Activated CD8-positive, alpha-beta T cell treated with anti-CD3 and anti-CD28 coated beads for 36 hours (primary cell): ENCODE results near the gene FAM162A. TPM values are rescaled to one million over a fixed set of nuclear protein-coding genes. Genes with fewer than 3 reads are reported as not detected.

Experiments
- ATAC-seq: fragments of 200-7000 bp; cut with Tn5 transposase; one replicate; pipeline ENCODE4 v1.10.0; 2021; ENCODE audit warnings: mild to moderate bottlenecking, moderate library complexity
- CTCF ChIA-PET: fragments of 350-600 bp; sonication (Branson Sonifier 250); formaldehyde crosslinking; loops from one replicate; lab custom pipeline; 2021; ENCODE audit warnings: antibody characterized with exemption; lab: Charles Lee
- POLR2A ChIA-PET: fragments of 350-600 bp; sonication (Branson Sonifier 250); formaldehyde crosslinking; loops from one replicate; lab custom pipeline; 2021; ENCODE audit warnings: antibody characterized with exemption; lab: Charles Lee
- DNase-seq: peaks from one replicate; pipeline ENCODE4 v3.0.0-alpha.2; 2020
- H3K27ac Mint-ChIP-seq: one replicate; pipeline ENCODE4 v1.8.0; 2021; ENCODE audit warnings: mild to moderate bottlenecking, mixed read lengths
- H3K27me3 Mint-ChIP-seq: one replicate; pipeline ENCODE4 v1.8.0; 2021; ENCODE audit warnings: mixed read lengths
- H3K36me3 Mint-ChIP-seq: one replicate; pipeline ENCODE4 v1.8.0; 2021; ENCODE audit warnings: low read depth, mixed read lengths
- H3K4me1 Mint-ChIP-seq: one replicate; pipeline ENCODE4 v1.8.0; 2021; ENCODE audit warnings: low read depth, mixed read lengths
- H3K4me3 Mint-ChIP-seq: one replicate; pipeline ENCODE4 v1.8.0; 2021; ENCODE audit warnings: mild to moderate bottlenecking, moderate library complexity, mixed read lengths
- H3K9me3 Mint-ChIP-seq: one replicate; pipeline ENCODE4 v1.8.0; 2021; ENCODE audit warnings: mixed read lengths
- intact Hi-C: fragments of 100-400 bp; cut with micrococcal nuclease; formaldehyde crosslinking; loops from one replicate; pipeline ENCODE4 v1.10.0; 2022
- total RNA-seq, 2 experiments: library from RNA; stranded (reverse); gene quantifications; one replicate each; pipeline ENCODE4 v1.2.3, GENCODE V29; 2021
- TF ChIP-seq, protein P1 (sequence below): fragments of 200-600 bp; IDR thresholded peaks from one replicate; pipeline ENCODE4 v1.8.0; 2022; ENCODE audit warnings: antibody characterized with exemption, mild to moderate bottlenecking

FAM162A gene
- total RNA-seq, 2 experiments from 2014 or later = 202 to 204 TPM

DNA sequence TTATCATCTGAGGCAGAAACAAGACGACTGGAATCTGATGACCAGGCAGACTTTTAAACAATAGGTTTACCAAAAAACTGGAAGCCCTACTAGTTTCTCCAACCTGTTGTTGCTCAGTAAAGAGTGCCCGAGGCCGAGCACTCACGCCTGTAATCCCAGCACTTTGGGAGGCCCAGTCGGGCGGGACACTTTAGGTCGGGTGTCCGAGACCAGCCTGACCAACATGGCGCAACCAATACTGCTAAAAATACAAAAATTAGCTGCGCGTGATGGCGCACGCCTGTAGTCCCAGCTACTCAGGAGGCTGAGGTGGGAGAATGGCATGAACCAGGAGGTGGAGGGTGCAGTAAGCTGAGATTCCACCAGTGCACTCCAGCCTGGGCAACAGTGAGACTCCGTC is 33.0 kb downstream of the FAM162A start:
- intact Hi-C loops = loop anchor here (10.0 kb wide), 1 partner anchor 268 kb away; the partner anchor contains the start of gene PARP14
- H3K27ac Mint-ChIP-seq = peak overlapping the region; percentile 98
- H3K27me3 Mint-ChIP-seq = no peaks in the 10 kb centered on the region
- CTCF ChIA-PET = interaction anchor here (1.0 to 3.9 kb wide), 7 partner anchors 9 to 262 kb away, joined by 3 to 23 read pairs (median 5); partner anchors contain the start of gene FAM162A
- ATAC-seq = no peak
- POLR2A ChIA-PET = interaction anchor here (0.8 to 2.9 kb wide), 6 partner anchors 9 to 761 kb away, joined by 3 to 19 read pairs (median 4); partner anchors contain the start of genes FAM162A and MIX23
- TF ChIP-seq, protein P1, sequence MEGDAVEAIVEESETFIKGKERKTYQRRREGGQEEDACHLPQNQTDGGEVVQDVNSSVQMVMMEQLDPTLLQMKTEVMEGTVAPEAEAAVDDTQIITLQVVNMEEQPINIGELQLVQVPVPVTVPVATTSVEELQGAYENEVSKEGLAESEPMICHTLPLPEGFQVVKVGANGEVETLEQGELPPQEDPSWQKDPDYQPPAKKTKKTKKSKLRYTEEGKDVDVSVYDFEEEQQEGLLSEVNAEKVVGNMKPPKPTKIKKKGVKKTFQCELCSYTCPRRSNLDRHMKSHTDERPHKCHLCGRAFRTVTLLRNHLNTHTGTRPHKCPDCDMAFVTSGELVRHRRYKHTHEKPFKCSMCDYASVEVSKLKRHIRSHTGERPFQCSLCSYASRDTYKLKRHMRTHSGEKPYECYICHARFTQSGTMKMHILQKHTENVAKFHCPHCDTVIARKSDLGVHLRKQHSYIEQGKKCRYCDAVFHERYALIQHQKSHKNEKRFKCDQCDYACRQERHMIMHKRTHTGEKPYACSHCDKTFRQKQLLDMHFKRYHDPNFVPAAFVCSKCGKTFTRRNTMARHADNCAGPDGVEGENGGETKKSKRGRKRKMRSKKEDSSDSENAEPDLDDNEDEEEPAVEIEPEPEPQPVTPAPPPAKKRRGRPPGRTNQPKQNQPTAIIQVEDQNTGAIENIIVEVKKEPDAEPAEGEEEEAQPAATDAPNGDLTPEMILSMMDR = no peak
- peak overlapping the region; percentile 97 for H3K4me3 Mint-ChIP-seq
- DNase-seq = no peak
- peaks cover 49% of the 10 kb centered on the region for H3K36me3 Mint-ChIP-seq
- H3K4me1 Mint-ChIP-seq = peaks cover 44% of the 10 kb centered on the region
- no peaks in the 10 kb centered on the region for H3K9me3 Mint-ChIP-seq

DNA sequence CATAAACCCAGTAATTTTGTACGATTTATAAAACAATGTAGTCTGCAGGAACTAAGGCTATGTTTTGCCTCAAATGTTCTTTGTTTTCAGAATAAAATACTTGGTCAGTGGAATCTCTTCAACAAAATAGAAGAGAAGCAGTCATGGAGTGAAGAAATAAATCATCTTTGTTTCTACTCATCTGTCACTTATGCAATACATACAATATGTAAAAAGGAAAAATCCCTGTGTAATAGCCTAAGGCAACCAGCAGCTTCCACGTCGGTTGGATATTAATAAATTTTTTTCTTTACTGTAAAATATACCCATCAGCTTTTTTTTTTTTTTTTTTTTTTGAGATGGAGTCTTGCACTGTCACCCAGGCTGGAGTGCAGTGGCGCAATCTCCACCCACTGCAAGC is 37.1 kb downstream of the FAM162A start:
- H3K36me3 Mint-ChIP-seq = peaks cover 32% of the 10 kb centered on the region
- H3K4me3 Mint-ChIP-seq = no peak overlapping the region
- intact Hi-C loops = no loop called here
- POLR2A ChIA-PET = interaction anchor here (0.7 kb wide), 1 partner anchor 28 kb away, joined by 3 read pairs; no protein-coding TSS in a partner anchor
- no peak for ATAC-seq
- no peak for DNase-seq
- no peaks in the 10 kb centered on the region for H3K27me3 Mint-ChIP-seq
- no peaks in the 10 kb centered on the region for H3K9me3 Mint-ChIP-seq
- no peak overlapping the region for H3K27ac Mint-ChIP-seq
- TF ChIP-seq, protein P1 = no peak
- CTCF ChIA-PET = interaction anchor here (0.7 to 0.8 kb wide), 2 partner anchors 85 to 128 kb away, joined by 3 to 4 read pairs; no protein-coding TSS in a partner anchor
- H3K4me1 Mint-ChIP-seq = peaks cover 19% of the 10 kb centered on the region

DNA sequence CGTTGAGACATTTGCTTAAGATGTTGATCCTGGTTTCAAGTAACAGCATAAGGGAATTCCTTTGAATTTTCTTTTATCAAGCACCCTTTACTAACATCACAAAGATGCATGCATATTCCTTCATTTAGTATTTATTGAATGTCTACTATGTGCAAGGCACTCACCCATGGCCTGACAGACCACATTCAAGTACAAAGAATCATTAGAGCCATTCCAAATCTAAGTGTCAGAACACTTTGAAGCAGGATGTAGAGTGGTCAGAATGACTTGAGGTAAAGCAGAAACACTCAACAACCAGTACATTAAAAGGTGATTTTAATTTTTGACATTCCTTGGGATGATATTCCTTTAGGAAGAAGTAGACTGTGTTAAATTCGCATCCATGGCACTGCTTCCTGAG is 37.9 kb downstream of the FAM162A start:
- H3K27me3 Mint-ChIP-seq = no peaks in the 10 kb centered on the region
- DNase-seq = no peak
- ATAC-seq = no peak
- no peak overlapping the region for H3K4me3 Mint-ChIP-seq
- no peaks in the 10 kb centered on the region for H3K9me3 Mint-ChIP-seq
- peaks cover 16% of the 10 kb centered on the region for H3K4me1 Mint-ChIP-seq
- POLR2A ChIA-PET = no interaction called here
- H3K36me3 Mint-ChIP-seq = peaks cover 37% of the 10 kb centered on the region
- TF ChIP-seq, protein P1 = no peak
- CTCF ChIA-PET = interaction anchor here (0.7 to 0.8 kb wide), 2 partner anchors 84 to 127 kb away, joined by 3 to 4 read pairs; no protein-coding TSS in a partner anchor
- no peak overlapping the region for H3K27ac Mint-ChIP-seq
- intact Hi-C loops = no loop called here

DNA sequence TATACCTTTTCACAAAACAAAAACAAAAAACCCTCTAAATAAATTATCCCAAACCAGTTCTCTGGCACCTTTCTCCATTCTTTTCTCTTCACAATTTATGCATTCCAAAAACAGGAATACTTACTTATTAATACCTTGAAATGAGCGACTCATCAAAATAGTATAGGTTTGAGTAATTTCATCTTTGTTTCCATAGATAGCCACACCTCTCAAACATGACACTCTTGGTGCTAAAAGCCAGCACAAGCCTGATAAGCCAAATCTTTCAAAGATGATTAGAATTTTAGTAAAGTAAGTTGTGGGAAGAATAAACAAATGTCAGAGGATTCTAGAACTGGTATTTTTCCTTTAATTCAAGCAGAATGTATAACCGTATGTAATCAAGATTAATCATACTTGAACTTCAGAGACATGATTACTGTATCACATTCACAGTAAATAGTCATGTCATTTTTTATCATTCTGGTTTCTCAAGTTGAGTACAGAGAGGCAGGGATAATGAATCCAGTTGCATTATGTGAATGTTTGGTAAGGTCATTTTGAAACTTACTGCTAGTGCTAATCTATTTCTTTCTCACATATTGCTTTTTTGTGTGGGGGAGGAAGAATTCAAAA is 44.0 kb downstream of the FAM162A start:
- peak; percentile 85 for ATAC-seq
- peaks cover 68% of the 10 kb centered on the region for H3K36me3 Mint-ChIP-seq
- DNase-seq = no peak
- H3K9me3 Mint-ChIP-seq = peaks cover 5% of the 10 kb centered on the region
- TF ChIP-seq, protein P1 = no peak
- H3K4me1 Mint-ChIP-seq = peaks cover 21% of the 10 kb centered on the region
- no peaks in the 10 kb centered on the region for H3K27me3 Mint-ChIP-seq
- intact Hi-C loops = no loop called here
- CTCF ChIA-PET = no interaction called here
- POLR2A ChIA-PET = no interaction called here
- peak overlapping the region; percentile 82 for H3K27ac Mint-ChIP-seq
- no peak overlapping the region for H3K4me3 Mint-ChIP-seq

DNA sequence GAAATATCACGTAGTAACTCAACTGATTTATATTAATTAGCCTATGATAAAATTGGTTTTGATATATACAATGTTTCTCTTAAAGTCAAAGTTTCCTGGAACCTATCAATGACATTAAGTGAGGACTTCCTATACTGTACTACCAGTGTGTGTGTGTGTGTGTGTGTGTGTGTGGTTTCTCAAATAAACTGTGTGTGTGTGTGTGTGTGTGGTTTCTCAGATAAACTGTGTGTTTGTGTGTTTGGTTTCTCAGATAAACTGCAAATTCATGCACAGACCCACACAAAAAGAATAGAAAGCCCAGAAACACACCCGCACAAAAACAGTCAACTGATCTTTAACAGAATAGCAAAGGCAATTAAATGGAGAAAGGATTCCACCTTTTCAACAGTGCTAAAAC is 46.4 kb downstream of the FAM162A start:
- no peak overlapping the region for H3K27ac Mint-ChIP-seq
- no peak for ATAC-seq
- H3K4me1 Mint-ChIP-seq = peaks cover 17% of the 10 kb centered on the region
- intact Hi-C loops = no loop called here
- no peaks in the 10 kb centered on the region for H3K27me3 Mint-ChIP-seq
- H3K9me3 Mint-ChIP-seq = peaks cover 5% of the 10 kb centered on the region
- peaks cover 81% of the 10 kb centered on the region for H3K36me3 Mint-ChIP-seq
- no peak for DNase-seq
- TF ChIP-seq, protein P1 = no peak
- POLR2A ChIA-PET = no interaction called here
- no peak overlapping the region for H3K4me3 Mint-ChIP-seq
- CTCF ChIA-PET = no interaction called here
